ENCODE data around the gene FAM181A.

Gene FAM181A

GRCh38 chr14:93952829-93953228, 25.7 kb downstream of the FAM181A start:
- DNase-seq: no peak

- DNase-seq: no peak
Measured at GRCh38 chr14:93953263-93953662, 26.1 kb downstream of the FAM181A start.

GRCh38 chr14:93953739-93954515, 26.8 kb downstream of the FAM181A start:
- no peak for DNase-seq

GRCh38 chr14:93954516-93954830, 27.3 kb downstream of the FAM181A start:
- DNase-seq: no peak

- no peak for DNase-seq
Measured at GRCh38 chr14:93954900-93955849, 28.0 kb downstream of the FAM181A start.

GRCh38 chr14:93955850-93956481, 28.8 kb downstream of the FAM181A start:
- no peak for DNase-seq

- DNase-seq: no peak
Measured at GRCh38 chr14:93956514-93957332, 29.6 kb downstream of the FAM181A start.

- no peak for DNase-seq
Measured at GRCh38 chr14:93957333-93957710, 30.2 kb downstream of the FAM181A start.

GRCh38 chr14:93957751-93958566, 30.8 kb downstream of the FAM181A start:
- no peak for DNase-seq

- DNase-seq: no peak
Measured at GRCh38 chr14:93958567-93959238, 31.6 kb downstream of the FAM181A start.

GRCh38 chr14:93959239-93960107, 32.3 kb downstream of the FAM181A start:
- no peak for DNase-seq

- DNase-seq: no peak
Measured at GRCh38 chr14:93960108-93960475, 32.9 kb downstream of the FAM181A start.

- DNase-seq: no peak
Measured at GRCh38 chr14:93960774-93961438, 33.8 kb downstream of the FAM181A start.

- DNase-seq: no peak
Measured at GRCh38 chr14:93961620-93962019, 34.5 kb downstream of the FAM181A start.

- DNase-seq: peak in 1 of 2 donors; percentile 15
Measured at GRCh38 chr14:93962701-93963601, 35.8 kb downstream of the FAM181A start.

- DNase-seq: no peak
Measured at GRCh38 chr14:93963692-93964091, 36.5 kb downstream of the FAM181A start.

GRCh38 chr14:93964281-93964680, 37.1 kb downstream of the FAM181A start:
- DNase-seq: no peak

- no peak for DNase-seq
Measured at GRCh38 chr14:93964820-93965286, 37.7 kb downstream of the FAM181A start.
